NCI-H1436 treated with DMSO at 0.1 percent for 48 hours (cell line): ENCODE measurements around the gene RNH1.
A peak's percentile ranks its signal among the peaks of the same experiment; 100 is the strongest.

Experiments used
- DNase-seq: peaks from one replicate; lab custom pipeline; 2025; lab: John Stamatoyannopoulos, UW

RNH1 gene

GRCh38 chr11:457111-457760 lies 49.8 kb downstream of the RNH1 start:
- DNase-seq: no peak

- no peak for DNase-seq
These were observed 50.5 kb downstream of the RNH1 start for GRCh38 chr11:456533-456932.

DNA sequence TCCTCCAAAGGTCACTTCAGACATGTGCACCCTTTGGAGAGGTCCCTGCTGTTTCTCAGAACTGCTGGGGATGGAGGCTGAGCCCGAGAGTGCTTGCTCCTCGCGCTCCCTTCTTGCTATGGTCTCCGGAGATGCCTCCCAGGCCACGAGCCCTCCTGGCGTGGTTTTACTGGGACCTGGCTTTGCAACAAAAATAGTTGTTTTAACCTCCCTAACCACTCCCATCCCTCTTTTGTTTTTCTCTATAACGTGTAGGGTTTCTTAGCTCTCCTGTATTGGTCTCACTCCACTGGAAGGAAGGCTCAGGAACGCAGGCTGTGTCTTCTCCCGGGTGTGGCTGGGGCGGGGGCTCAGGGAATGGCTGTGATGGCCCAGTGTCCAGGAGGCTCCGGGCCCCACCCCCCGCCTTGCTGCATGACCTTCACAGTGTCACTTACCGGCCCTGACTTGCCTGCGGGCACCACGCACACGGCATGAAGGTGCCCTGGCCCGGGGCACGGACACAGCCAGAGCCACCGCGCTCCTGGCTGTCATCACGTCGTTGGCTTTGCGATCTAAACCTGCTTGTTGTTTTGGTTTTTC lies 51.4 kb downstream of the RNH1 start:
- DNase-seq: no peak

- no peak for DNase-seq
These were observed 52.1 kb downstream of the RNH1 start for GRCh38 chr11:454801-455565.

DNA sequence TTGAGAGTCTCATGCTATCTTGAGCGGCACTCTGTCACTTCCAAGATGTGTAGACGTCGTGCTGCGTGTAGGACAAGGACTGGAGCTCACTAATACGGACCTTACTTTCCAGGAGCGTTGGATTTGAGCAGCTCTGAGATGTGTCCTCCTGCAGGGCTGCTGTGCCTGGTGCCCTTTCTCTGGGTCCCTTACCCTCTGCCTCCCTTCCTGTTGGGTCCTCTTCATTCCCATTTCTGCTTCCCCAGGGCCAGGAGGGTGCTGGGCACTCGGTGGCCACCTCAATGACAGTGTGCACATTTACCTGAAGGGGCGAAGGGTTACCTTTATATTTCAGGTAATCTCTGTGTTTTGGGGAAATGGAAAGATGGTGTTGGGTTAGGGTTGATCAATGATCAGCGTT lies 53.0 kb downstream of the RNH1 start:
- no peak for DNase-seq

- DNase-seq: no peak
These were observed 53.5 kb downstream of the RNH1 start for GRCh38 chr11:453564-453963.

DNA sequence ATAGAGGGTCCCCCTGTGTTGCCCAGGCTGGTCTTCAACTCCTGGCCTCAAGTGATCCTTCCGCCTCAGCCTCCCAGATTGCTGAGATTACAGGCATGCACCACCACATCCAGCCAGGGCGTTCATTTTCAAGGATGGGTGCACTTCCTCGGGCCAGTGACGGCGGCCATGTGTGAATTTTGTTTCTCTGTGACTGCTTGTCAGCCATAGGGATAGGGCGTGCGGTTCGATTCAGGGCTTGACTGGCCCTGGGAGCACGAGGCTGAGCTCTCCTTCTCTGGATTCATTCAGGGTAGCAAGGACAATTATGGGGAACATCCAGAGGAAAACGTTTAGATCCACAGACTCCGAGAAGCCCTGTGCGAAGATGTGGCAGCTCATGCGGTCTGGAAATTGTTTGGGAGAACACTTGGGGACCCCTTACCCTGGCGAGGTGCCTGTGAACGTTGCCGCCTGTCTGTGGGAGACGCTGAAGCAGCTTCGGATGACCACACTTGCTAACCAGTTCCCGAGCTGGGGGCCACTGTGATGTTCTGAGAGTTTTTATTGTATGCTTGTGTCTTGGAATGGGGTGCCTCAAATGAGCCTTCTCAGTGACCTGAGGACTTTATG lies 54.0 kb downstream of the RNH1 start:
- DNase-seq: no peak

DNA sequence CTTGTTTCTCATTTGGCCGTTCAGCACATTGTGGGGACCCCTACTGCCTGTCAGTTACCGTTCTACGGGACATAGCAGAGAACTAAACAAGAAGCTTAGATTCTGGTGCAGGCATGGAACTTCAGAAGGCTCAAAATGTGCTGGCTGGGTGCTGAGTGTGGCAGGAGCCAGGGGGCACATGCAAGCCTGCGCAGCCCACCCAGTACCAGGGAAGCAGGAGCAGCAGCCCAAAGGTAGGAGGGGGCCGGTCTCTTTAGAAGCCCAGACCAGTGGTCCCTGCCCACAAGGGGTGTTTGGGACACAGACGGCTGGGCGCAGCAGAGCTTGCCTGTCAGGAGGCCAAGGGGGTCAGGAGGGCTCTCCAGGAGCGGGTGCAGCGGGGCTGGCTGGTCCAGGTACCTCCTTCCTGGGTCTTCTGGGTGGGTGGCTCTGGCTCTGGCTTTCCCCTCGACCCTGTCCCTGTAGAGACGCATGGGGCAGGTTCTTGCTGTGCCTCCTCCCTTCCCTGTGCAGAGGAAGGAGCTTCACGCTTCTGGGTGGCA lies 54.8 kb downstream of the RNH1 start:
- DNase-seq: no peak

- no peak for DNase-seq
These were observed 55.3 kb downstream of the RNH1 start for GRCh38 chr11:451738-452137.

GRCh38 chr11:450809-451451 lies 56.1 kb downstream of the RNH1 start:
- no peak for DNase-seq

GRCh38 chr11:449889-450808 lies 56.9 kb downstream of the RNH1 start, which contains the start of gene PTDSS2:
Gene PTDSS2, plus strand, starts transcription at chr11:450279. Its CDS starts 177 bp downstream, at chr11:450456.
- peak; percentile 79 for DNase-seq

DNA sequence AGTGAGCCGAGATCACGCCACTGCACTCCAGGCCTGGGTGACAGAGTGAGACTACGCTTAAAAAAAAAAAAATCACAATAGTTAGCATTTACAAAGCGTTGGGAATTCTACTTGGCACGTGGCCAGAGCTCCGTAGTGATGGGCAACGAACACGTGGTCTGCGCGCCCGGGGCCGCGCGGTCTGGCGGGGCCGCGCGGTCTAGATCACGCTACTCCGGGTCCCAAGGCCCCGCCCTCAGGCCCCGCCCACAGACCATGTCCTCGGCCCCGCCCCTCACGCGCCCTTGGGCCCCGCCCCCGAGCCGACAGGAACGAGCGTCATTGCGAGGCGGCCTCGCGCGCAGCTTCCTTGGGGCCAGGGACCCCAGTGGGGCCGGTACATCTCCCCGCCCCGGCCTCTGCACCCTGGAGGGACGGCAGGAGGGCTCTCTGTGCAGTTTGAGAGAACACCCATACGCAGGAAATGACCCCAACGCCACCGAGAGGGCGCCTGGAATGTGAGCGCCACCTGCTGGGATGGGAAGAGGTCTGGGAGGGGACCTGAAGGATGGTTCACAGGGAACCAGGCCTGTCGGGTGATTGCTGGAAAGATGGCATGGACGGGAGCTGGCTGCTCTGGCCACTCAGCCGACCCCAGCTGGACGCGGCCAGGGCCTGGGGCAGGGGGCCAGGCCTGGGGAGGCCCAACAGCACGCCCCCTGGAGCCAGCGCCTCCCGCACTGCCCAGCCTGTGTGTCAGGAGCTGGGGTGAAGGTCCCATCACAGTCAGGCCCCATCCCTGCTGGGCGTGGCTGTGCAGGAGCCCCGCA lies 58.9 kb downstream of the RNH1 start:
- DNase-seq: peak; percentile 57

DNA sequence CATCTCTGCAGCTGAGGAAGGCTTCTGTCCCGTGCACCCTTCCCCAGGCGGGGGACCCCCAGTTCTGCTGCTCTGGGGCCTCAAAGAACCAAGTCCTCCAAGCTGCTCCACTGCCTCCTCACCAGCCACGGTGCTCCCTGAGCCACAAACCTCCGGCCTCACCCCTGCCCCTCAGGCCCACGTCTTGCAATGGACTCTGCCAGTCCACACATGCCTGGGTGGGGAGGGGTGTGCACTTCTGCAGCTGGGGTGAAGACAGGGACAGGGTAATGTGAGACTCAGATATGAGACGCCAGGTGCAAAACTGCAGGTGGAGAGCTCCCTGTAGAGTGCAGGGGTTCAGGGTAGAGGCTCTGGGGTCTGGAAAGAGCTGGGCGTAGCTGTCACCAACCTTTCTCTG lies 60.2 kb downstream of the RNH1 start:
- DNase-seq: no peak

GRCh38 chr11:445765-446588 lies 61.1 kb downstream of the RNH1 start:
- no peak for DNase-seq
